A549 (cell line): ENCODE data around the gene IER2. TPM values are rescaled to one million over a fixed set of nuclear protein-coding genes. Genes with fewer than 3 reads are reported as not detected.

Source experiments
- ATAC-seq, 2 experiments: fragments of 200-7000 bp in 1 of 2; fragments of >200 bp in 1 of 2; cut with Nextera tagmentation in 1 of 2; cut with Tn5 transposase in 1 of 2; 3 replicates each; pipeline versions ENCODE4 v1.8.0 to v1.9.1; 2018 to 2020; ENCODE audit warnings: mild to moderate bottlenecking in 1 of 2, moderate library complexity in 1 of 2
- CTCF ChIA-PET: fragments of 300-600 bp; sonication (Branson Sonifier 250); formaldehyde crosslinking; extraction: SDS; loops from one replicate; lab custom pipeline; 2021; ENCODE audit warnings: antibody characterized with exemption, inconsistent platforms; lab: Yijun Ruan, JAX
- POLR2A ChIA-PET: fragments of 350-600 bp; formaldehyde crosslinking; extraction: SDS; loops from one replicate; lab custom pipeline; 2021; ENCODE audit warnings: antibody characterized with exemption, inconsistent platforms; lab: Yijun Ruan, JAX
- DNase-seq, 2 experiments: peaks; one replicate each; pipeline versions ENCODE4 v3.0.0 to v3.0.0-alpha.2; 2011 to 2016; ENCODE audit warnings: low read depth in 1 of 2, low spot score in 1 of 2
- FAIRE-seq: peaks from 2 replicates; lab custom pipeline; 2011; peaks lifted over from hg19 to GRCh38; lab: Jason Lieb, UNC
- H3K27ac ChIP-seq, 2 experiments: fragments of >200 bp; sonication (Bioruptor Twin); formaldehyde crosslinking; 3 replicates each; pipeline ENCODE4 v1.5.1; 2016 to 2017
- H3K4me1 ChIP-seq: fragments of >200 bp; sonication (Bioruptor Twin); formaldehyde crosslinking; 3 replicates; pipeline ENCODE4 v1.6.1; 2016
- H3K4me2 ChIP-seq: fragments of >200 bp; sonication (Bioruptor Twin); formaldehyde crosslinking; 3 replicates; pipeline ENCODE4 v1.6.1; 2016
- H3K4me3 ChIP-seq: fragments of >200 bp; sonication (Bioruptor Twin); formaldehyde crosslinking; 3 replicates; pipeline ENCODE4 v1.5.1; 2016
- H3K9me3 ChIP-seq: fragments of >200 bp; sonication (Bioruptor Twin); formaldehyde crosslinking; 3 replicates; pipeline ENCODE4 v1.6.1; 2016
- CTCF ChIP-seq: fragments of >200 bp; sonication (Bioruptor Twin); formaldehyde crosslinking; IDR thresholded peaks from 3 replicates; pipeline ENCODE4 v1.5.1; 2016
- EHMT2 ChIP-seq: fragments of 200-600 bp; sonication (generic); IDR thresholded peaks from 2 replicates; pipeline ENCODE4 v1.6.1; 2016; ENCODE audit warnings: antibody characterized with exemption, low read depth, mild to moderate bottlenecking, moderate library complexity
- EP300 ChIP-seq, 2 experiments: fragments of >200 bp; sonication (Bioruptor Twin); formaldehyde crosslinking; IDR thresholded peaks; 2 replicates in 1 of 2; 3 replicates in 1 of 2; pipeline ENCODE4 v1.6.1; 2016 to 2017
- ESRRA ChIP-seq: fragments of 150-350 bp; IDR thresholded peaks from 2 replicates; pipeline ENCODE4 v1.6.1; 2014; ENCODE audit warnings: mild to moderate bottlenecking, low read length, borderline replicate concordance
- FOSL2 ChIP-seq, 2 experiments: fragments of 450-650 bp in 1 of 2; fragments of >200 bp in 1 of 2; sonication (Bioruptor Twin) in 1 of 2; formaldehyde crosslinking; IDR thresholded peaks; 2 replicates each; pipeline versions ENCODE4 v1.5.0 to v1.6.1; 2016 to 2020; ENCODE audit warnings: mild to moderate bottlenecking in 1 of 2, moderate library complexity in 1 of 2
- HDAC2 ChIP-seq: fragments of 200-600 bp; sonication (generic); IDR thresholded peaks from 2 replicates; pipeline ENCODE4 v1.6.1; 2016
- HMGXB4 ChIP-seq: fragments of 250-450 bp; sonication (Bioruptor Pico); IDR thresholded peaks from 2 replicates; pipeline ENCODE4 v1.5.0; 2021; ENCODE audit warnings: mild to moderate bottlenecking, moderate library complexity, borderline replicate concordance
- KDM1A ChIP-seq: fragments of 200-600 bp; sonication (generic); IDR thresholded peaks from 2 replicates; pipeline ENCODE4 v1.6.1; 2016; ENCODE audit warnings: low read depth, mild to moderate bottlenecking
- MAFK ChIP-seq: fragments of 450-650 bp; IDR thresholded peaks from 2 replicates; pipeline ENCODE4 v1.6.1; 2014; ENCODE audit not compliant: partially characterized antibody
- MAX ChIP-seq: IDR thresholded peaks from 2 replicates; pipeline ENCODE4 v1.6.1; 2012
- POLR2AphosphoS2 ChIP-seq: conservative IDR thresholded peaks from 2 replicates; pipeline ENCODE4 v1.6.1; 2012; ENCODE audit warnings: low read length, improper control_type of control experiment, inconsistent platforms
- RARB ChIP-seq: fragments of 250-450 bp; sonication (Bioruptor Pico); IDR thresholded peaks from 2 replicates; pipeline ENCODE4 v1.8.0; 2021; ENCODE audit warnings: mild to moderate bottlenecking, moderate library complexity
- REST ChIP-seq: fragments of 200-600 bp; sonication (generic); IDR thresholded peaks from 2 replicates; pipeline ENCODE4 v1.6.1; 2016; ENCODE audit warnings: antibody characterized with exemption, mild to moderate bottlenecking, moderate library complexity
- RNF2 ChIP-seq: fragments of 200-600 bp; sonication (generic); IDR thresholded peaks from 2 replicates; pipeline ENCODE4 v1.6.1; 2016; ENCODE audit warnings: low read depth, mild to moderate bottlenecking, antibody characterized with exemption, moderate library complexity, borderline replicate concordance
- TFCP2L1 ChIP-seq: fragments of 250-450 bp; sonication (Bioruptor Pico); IDR thresholded peaks from 2 replicates; pipeline ENCODE4 v1.5.0; 2021; ENCODE audit warnings: mild to moderate bottlenecking
- TP53 ChIP-seq: fragments of 250-450 bp; sonication (Bioruptor Pico); IDR thresholded peaks from 2 replicates; pipeline ENCODE4 v1.5.0; 2021; ENCODE audit warnings: mild to moderate bottlenecking, moderate library complexity
- ZFP36 ChIP-seq: fragments of 450-650 bp; IDR thresholded peaks from 2 replicates; pipeline ENCODE4 v1.6.1; 2014; ENCODE audit warnings: borderline replicate concordance; ENCODE audit not compliant: partially characterized antibody
- ZNF302 ChIP-seq: fragments of 250-450 bp; sonication (Bioruptor Pico); IDR thresholded peaks from 2 replicates; pipeline ENCODE4 v1.9.0; 2021; ENCODE audit warnings: inconsistent platforms, mild to moderate bottlenecking, moderate library complexity
- WGBS: methylation state at CpG from one replicate; pipeline ENCODE4 v1.1.6; 2017; ENCODE audit errors: missing lambda C conversion rate; 5-methylcytosine and 5-hydroxymethylcytosine counted together
- polyA plus RNA-seq, 4 experiments: library from polyadenylated mRNA; depleted of rRNA in 3 of 4; stranded (reverse); fragments of >200 nt; fragmentation: RNase III in 1 of 4; extraction: RNeasy Plus Mini Kit Qiagen cat#74134 plus additional on column Dnase treatment in 1 of 4; gene quantifications; 2 replicates in 3 of 4; 3 replicates in 1 of 4; pipeline ENCODE4 v1.2.3, GENCODE V29; 2011 to 2017

IER2 gene
- polyA plus RNA-seq, 2 of the 4 experiments (the other 2 are of a cell fraction): 39.9 to 75.7 TPM

GRCh38 chr19:13154241-13154778 is 4.1 kb downstream of the IER2 start (continued):
- TF ChIP-seq RNF2 (no peak), ZNF302 (no peak), REST (0 out of 2 replicates have a peak, but pooled peaks have one; percentile 9), HDAC2 (no peak), EP300 (IDR thresholded peaks at IDR 0.05) (no peak), ESRRA (no peak)

- no peak for FAIRE-seq
- ATAC-seq: no peak
- Histone ChIP-seq H3K4me1 (peaks cover 11% of the 10 kb centered on the region), H3K27ac (peak overlapping the region; percentile 94 to 99), H3K4me2 (peak overlapping the region; percentile 82), H3K4me3 (peak overlapping the region; percentile 98), H3K9me3 (no peaks in the 10 kb centered on the region)
- TF ChIP-seq TP53 (CRISPR knock-in tag) (no peak), FOSL2 (IDR thresholded peaks at IDR 0.05) (no peak), FOSL2 (CRISPR knock-in tag; IDR thresholded peaks at IDR 0.05) (no peak), ZFP36 (no peak), MAX (0 out of 2 replicates have a peak, but pooled peaks have one; percentile 8), KDM1A (peak; percentile 87; the same call in 1 of the 2 replicates), TFCP2L1 (0 out of 2 replicates have a peak, but pooled peaks have one; percentile 31), CTCF (0 out of 3 replicates have a peak, but pooled peaks have one; percentile 15), HMGXB4 (CRISPR knock-in tag) (peak; percentile 24; the same call in 1 of the 2 replicates), ESRRA (no peak), POLR2AphosphoS2 (peak; percentile 76), MAFK (no peak), EHMT2 (no peak), RARB (CRISPR knock-in tag) (no peak; the same call in 1 of the 2 replicates)
- ChIA-PET CTCF (interaction anchor here (0.6 to 3.3 kb wide), 11 partner anchors 9 to 189 kb away, joined by 3 to 13 read pairs (median 4); no protein-coding TSS in a partner anchor), POLR2A (interaction anchor here (0.6 to 3.0 kb wide), 7 partner anchors 9 to 411 kb away, joined by 3 to 48 read pairs (median 4); no protein-coding TSS in a partner anchor)
- no peak for DNase-seq
- WGBS: 3% methylated on average over 15 of the region's 24 CpGs
These were observed 4.8 kb downstream of the IER2 start for GRCh38 chr19:13154911-13155471.
